ENCODE results near the gene PDXK.
"Not testable (repeated sequence)": the region's sequence is repeated elsewhere in the genome, so short reads cannot be mapped to it uniquely, and the experiment has no call there.

The PDXK gene

GRCh38 chr21:43697758-43698643 is 20.9 kb upstream of the PDXK start:
- no peak for DNase-seq

DNA sequence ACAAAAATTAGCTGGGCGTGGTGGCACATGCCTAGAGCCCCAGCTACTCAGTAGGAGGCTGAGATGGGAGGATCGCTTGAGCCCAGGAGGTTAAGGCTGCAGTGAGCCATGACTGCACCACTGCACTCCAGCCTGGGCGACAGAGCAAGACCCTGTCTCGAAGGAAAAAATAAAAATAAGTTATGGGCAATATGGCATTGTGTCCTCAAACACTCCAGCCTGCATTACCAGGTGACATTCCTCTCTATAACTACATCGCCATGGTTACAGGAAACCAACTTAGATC is 19.5 kb upstream of the PDXK start:
- DNase-seq = not testable (repeated sequence)

DNA sequence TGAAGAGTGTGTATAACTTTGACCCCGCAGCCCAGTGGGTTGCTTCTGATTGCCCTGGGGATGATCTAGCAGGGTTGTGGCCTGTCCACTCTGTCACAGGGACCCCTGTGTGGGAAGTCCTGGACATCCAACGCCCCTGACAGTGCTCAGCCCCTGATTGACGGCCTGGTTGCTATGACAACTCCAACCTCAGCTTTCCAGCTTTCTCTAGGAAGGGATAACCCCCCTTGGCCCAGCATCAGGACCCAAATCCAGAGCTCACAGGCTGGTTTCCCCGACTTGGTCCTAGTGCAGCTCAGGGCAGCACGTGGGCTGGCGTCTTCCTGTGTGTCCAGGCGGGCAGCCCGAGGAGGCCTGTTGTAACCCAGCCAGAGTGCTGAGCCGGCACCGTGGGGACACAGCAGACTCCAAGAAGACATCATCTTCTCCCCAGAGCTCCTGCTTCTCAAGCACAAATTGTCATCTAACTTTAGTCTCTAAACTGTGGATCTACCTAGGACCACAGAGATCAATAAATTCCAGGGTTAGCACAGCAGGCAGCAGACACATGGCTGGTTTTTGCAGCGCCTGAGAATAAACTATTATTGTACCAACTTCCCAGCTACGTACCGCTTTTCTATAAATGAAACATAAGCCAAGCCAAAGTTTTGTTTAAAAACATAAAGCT is 18.9 kb upstream of the PDXK start:
- no peak for DNase-seq

DNA sequence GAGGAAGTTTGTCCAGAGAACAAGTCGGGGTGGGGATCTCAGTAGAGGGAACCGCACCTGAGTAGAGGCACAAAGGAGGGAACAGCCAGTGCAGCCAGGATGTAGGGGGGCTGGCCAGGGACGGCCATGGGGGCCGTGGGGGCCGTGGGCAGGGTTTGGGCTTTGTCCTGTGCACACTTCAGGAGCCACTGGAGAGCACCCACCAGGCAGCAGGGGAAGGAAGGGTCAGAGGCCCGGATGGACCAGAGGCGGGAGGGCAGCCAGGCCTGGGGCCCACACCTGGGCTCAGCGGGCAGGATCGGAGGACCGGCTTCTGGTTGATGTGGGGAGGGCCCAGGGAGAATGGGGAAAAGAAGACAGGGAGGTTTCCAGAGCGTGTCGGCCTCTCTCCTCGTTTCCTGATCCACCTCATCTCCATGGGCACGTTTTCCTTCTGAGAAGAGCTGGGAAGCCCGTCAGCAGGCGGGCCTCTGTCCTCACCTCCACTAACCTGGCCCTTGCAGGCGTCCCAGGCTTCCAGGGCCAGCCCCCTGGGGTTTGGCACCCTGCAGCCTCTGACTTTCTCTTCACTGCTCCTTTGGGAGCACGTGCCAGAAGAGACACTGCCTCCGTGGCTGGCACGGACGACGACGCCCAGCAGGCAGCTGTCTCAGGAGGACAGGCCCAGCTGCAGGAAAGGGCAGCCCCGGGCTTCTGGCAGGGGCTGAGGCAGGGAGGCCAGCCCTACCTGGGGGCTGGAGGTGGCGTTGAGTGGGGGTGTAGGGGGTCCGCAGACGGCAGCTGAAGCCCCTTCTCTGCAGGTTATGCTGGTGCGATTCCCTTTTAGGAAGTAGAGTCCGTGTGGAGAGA is 16.8 kb upstream of the PDXK start:
- DNase-seq = no peak

- no peak for DNase-seq
Measured at GRCh38 chr21:43702785-43703034, 16.2 kb upstream of the PDXK start.

- DNase-seq = no peak
Measured at GRCh38 chr21:43703035-43703880, 15.7 kb upstream of the PDXK start.

- no peak for DNase-seq
Measured at GRCh38 chr21:43707462-43707861, 11.5 kb upstream of the PDXK start.

DNA sequence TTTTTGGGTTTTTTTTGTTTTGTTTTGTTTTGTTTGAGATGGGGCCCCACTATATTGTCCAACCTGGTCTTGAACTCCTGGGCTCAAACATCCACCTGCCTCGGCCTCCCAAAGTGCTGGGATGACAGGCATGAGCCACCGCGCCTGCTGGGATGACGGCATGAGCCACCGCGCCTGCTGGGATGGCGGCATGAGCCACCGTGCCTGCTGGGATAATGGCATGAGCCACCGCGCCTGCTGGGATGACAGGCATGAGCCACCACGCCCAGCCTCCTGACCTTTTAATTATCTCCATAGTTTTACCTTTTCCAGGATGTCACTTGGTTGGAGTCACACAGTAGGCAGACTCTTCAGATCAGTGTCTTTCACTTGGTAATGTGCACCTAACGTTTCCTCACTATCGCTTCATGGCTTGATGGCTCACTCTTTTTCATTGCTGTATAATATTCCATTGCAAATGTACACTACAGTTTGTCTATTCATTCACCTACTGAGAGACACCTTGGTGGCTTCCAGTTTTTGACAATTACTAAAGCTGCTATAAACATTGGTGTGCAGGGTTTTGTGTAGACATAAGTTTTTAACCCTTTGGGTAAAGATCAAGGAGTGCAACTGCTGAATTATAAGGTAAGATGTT is 10.1 kb upstream of the PDXK start:
- DNase-seq = no peak

- no peak for DNase-seq
Measured at GRCh38 chr21:43712268-43712942, 6.5 kb upstream of the PDXK start.

DNA sequence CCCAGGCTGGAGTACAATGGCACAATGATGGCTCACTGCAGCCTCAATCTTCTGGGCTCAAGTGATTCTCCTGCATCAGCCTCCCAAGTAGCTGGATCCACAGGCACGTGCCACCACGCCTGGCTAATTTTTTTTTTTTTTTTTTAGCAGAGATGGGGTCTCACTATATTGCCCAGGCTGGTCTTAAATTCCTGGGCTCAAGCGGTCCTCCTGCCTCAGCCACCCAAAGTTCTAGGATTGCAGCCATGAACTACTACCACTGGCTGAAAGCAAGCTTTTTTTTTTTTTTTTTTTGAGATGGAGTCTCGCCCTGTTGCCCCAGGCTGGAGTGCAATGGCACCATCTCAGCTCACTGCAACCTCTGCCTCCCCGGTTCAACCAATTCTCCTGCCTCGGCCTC is 5.8 kb upstream of the PDXK start:
- not testable (repeated sequence) for DNase-seq

GRCh38 chr21:43716376-43717165 is 2.4 kb upstream of the PDXK start:
- no peak for DNase-seq

- DNase-seq = no peak
Measured at GRCh38 chr21:43717166-43717853, 1.6 kb upstream of the PDXK start.

DNA sequence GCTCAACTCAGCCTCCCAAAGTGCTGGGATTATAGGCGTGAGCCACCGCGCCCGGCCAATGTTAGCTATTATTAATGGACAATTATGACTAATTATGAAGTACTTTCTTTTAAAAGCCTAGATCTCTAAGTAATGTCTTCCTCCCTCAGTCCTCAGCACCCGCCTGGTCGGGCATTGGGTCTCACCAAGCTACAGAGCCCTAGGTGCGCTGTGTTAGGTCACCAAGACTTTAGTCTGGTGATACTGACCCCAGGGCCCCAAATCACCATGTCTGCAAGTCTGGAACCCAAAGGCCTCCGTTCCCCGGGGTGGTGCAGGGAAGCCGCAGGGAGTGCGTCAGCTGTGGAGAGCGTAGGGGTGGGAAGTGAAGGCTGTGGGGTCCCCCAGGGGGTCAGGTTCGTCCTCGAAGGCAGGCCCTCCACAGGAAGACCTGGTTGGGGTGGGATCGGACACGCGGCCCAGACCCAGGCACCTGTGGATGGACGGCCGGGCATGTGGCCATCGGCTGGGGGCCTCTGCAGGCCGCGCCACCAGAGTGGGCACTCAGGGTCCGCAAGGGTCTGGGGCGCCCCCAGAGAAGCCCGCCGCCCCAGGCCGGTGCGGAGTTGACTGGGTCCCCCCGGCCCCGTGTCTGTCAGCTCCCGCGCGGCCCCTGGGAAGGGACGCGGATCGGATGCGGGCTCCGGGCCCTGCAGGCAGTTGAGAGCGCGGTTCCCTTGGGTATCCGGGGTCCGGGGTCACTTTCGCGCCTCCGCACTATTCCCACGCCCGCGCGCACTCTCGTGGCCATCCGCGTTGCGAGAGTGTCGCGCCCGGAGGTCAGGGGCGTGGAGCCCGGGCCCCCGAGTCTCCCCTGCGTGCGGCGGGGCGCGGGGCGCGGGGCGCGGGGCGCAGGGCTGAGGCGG is 710 bp upstream of the PDXK start:
- no peak for DNase-seq

GRCh38 chr21:43719748-43720538 is 1.0 kb downstream of the PDXK start:
- no peak for DNase-seq

DNA sequence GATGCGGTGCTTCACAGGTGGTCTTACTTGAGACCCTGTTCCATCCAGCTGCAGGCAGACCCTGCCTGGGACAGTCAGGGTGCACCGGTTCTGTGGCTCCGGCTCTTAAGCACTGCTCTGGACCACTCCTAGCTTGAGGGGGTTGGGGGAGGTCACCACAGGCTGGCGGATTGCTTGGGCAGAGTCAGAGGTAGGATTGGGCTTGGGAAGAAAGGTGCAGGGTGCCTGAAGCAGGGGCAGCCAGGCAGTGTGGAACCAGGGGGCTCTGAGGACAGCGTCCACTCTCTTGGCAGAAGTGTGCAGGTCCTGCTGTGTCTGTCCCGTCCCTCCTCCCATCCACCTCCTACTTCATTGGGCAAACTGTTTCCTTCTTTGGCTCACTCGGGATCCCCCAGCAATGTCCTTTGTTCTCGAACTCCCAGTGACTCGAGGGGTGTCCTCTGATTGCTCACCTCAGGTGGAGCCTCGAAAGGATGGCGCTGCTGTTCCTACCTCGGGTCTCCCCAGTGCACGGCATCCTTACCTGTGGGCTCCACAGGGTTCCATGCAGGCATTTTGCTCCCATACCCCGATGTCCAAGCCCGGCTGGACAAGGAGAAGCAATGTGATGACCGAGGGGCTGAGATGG is 1.7 kb downstream of the PDXK start:
- DNase-seq = no peak

GRCh38 chr21:43721206-43721605 is 2.3 kb downstream of the PDXK start:
- no peak for DNase-seq

DNA sequence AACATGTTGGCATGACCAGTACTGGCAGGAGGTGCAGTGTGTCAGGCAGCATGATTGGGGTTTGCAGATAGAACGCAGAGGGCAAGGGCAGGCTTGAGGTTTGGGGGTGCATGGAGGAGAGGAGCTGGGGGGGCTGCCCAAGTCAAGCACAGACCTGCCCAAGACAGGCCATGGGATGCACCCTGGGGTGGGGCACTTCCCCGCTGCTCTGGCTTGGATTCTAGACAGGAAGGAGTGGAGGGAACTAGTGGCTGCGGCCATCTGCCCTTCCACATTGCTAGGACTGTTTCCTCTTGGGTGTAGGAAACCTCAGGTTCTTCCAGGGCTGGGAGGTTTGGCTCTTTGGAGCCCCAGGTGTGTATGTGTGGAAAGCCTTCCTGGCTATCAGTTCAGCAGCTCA is 3.0 kb downstream of the PDXK start:
- no peak for DNase-seq

- no peak for DNase-seq
Measured at GRCh38 chr21:43723648-43724047, 4.7 kb downstream of the PDXK start.

Data from NCI-H2107 (cell line).